Measurements from ENCODE around the gene MBD3.

MBD3 gene

GRCh38 chr19:1577929-1578618, 14.6 kb downstream of the MBD3 start:
- peak; percentile 72 for DNase-seq (ENCODE audit: low spot score)
- H3K27ac ChIP-seq, result no peak overlapping the region
- TF ChIP-seq CTCF (IDR thresholded peaks at IDR 0.05), result no peak
- H3K4me3 ChIP-seq, result no peak overlapping the region

- peak; percentile 68 for DNase-seq (ENCODE audit: low spot score)
- no peak overlapping the region for H3K4me3 ChIP-seq
- no peak for TF ChIP-seq CTCF (IDR thresholded peaks at IDR 0.05)
- H3K27ac ChIP-seq, result no peak overlapping the region
Observed at GRCh38 chr19:1577090-1577928, 15.4 kb downstream of the MBD3 start.

GRCh38 chr19:1576242-1577089, 16.2 kb downstream of the MBD3 start:
- TF ChIP-seq CTCF (IDR thresholded peaks at IDR 0.05), result no peak
- H3K4me3 ChIP-seq, result no peak overlapping the region
- peak; percentile 62 for DNase-seq (ENCODE audit: low spot score)
- H3K27ac ChIP-seq, result no peak overlapping the region

- no peak overlapping the region for H3K27ac ChIP-seq
- DNase-seq (ENCODE audit: low spot score), result peak; percentile 56
Observed at GRCh38 chr19:1575323-1576241, 17.1 kb downstream of the MBD3 start.

GRCh38 chr19:1574354-1575136, 18.1 kb downstream of the MBD3 start:
- no peak overlapping the region for H3K4me3 ChIP-seq
- DNase-seq (ENCODE audit: low spot score), result peak; percentile 69
- TF ChIP-seq CTCF (IDR thresholded peaks at IDR 0.05), result no peak
- no peak overlapping the region for H3K27ac ChIP-seq

More at GRCh38 chr19:1575323-1576241, 17.1 kb downstream of the MBD3 start:
- no peak for TF ChIP-seq CTCF (IDR thresholded peaks at IDR 0.05)
- no peak overlapping the region for H3K4me3 ChIP-seq
